Activated B cell treated with CpG ODN at 0.5 μM for 24 hours (primary cell): ENCODE results near the gene SAYSD1. TPM values are rescaled to one million over a fixed set of nuclear protein-coding genes. Genes with fewer than 3 reads are reported as not detected.

ENCODE experiments used
- ATAC-seq: fragments of 200-7000 bp; cut with Tn5 transposase; one replicate; pipeline ENCODE4 v1.10.0; 2021; ENCODE audit warnings: low read depth, mild to moderate bottlenecking, moderate library complexity
- CTCF ChIA-PET: fragments of 350-600 bp; sonication (Branson Sonifier 250); formaldehyde crosslinking; loops from one replicate; lab custom pipeline; 2021; ENCODE audit warnings: antibody characterized with exemption; lab: Charles Lee
- POLR2A ChIA-PET: fragments of 350-600 bp; sonication (Branson Sonifier 250); formaldehyde crosslinking; loops from one replicate; lab custom pipeline; 2021; ENCODE audit warnings: antibody characterized with exemption; lab: Charles Lee
- DNase-seq: peaks from one replicate; pipeline ENCODE4 v3.0.0; 2022
- H3K27ac Mint-ChIP-seq: one replicate; pipeline ENCODE4 v1.8.0; 2020; ENCODE audit warnings: mixed read lengths
- H3K27me3 Mint-ChIP-seq: one replicate; pipeline ENCODE4 v1.8.0; 2021; ENCODE audit warnings: mixed read lengths
- H3K36me3 Mint-ChIP-seq: one replicate; pipeline ENCODE4 v1.8.0; 2021; ENCODE audit warnings: low read depth, mixed read lengths
- H3K4me1 Mint-ChIP-seq: one replicate; pipeline ENCODE4 v1.8.0; 2021; ENCODE audit warnings: mixed read lengths
- H3K4me3 Mint-ChIP-seq: one replicate; pipeline ENCODE4 v1.8.0; 2020; ENCODE audit warnings: mild to moderate bottlenecking, mixed read lengths
- H3K9me3 Mint-ChIP-seq: one replicate; pipeline ENCODE4 v1.8.0; 2020; ENCODE audit warnings: mixed read lengths
- CTCF ChIP-seq: fragments of 200-600 bp; IDR thresholded peaks from one replicate; pipeline ENCODE4 v1.8.0; 2022; ENCODE audit warnings: antibody characterized with exemption, mild to moderate bottlenecking
- intact Hi-C: fragments of 100-400 bp; cut with micrococcal nuclease; formaldehyde crosslinking; loops from one replicate; pipeline ENCODE4 v1.15.1; 2024
- total RNA-seq: library from RNA; stranded (reverse); gene quantifications from 2 replicates; pipeline ENCODE4 v1.2.3, GENCODE V29; 2022

Gene SAYSD1
- total RNA-seq, 1 donor from 2014 or later, result 9.6 TPM

GRCh38 chr6:39054577-39055142 lies 60.3 kb downstream of the SAYSD1 start:
- H3K27me3 Mint-ChIP-seq, result peaks cover 41% of the 10 kb centered on the region
- no peak overlapping the region for H3K4me3 Mint-ChIP-seq
- TF ChIP-seq CTCF, result no peak
- no peak for DNase-seq
- CTCF ChIA-PET, result no interaction called here
- no peaks in the 10 kb centered on the region for H3K9me3 Mint-ChIP-seq
- H3K36me3 Mint-ChIP-seq, result no peaks in the 10 kb centered on the region
- H3K27ac Mint-ChIP-seq, result no peak overlapping the region
- intact Hi-C loops, result no loop called here
- POLR2A ChIA-PET, result interaction anchor here (1.0 kb wide), 1 partner anchor 124 kb away, joined by 3 read pairs; no protein-coding TSS in a partner anchor
- H3K4me1 Mint-ChIP-seq, result no peaks in the 10 kb centered on the region
- no peak for ATAC-seq

Other genes starting within 250 kb of the SAYSD1 start
- gene GLP1R, start 66.4 kb downstream of the SAYSD1 start, total RNA-seq, result not detected in 2 replicates
- not detected in 2 replicates for gene KCNK5, start 114.3 kb upstream of the SAYSD1 start, total RNA-seq
- gene KCNK17, start 199.2 kb upstream of the SAYSD1 start, total RNA-seq, result not detected in 2 replicates
- not detected in 2 replicates for gene KCNK16, start 207.5 kb upstream of the SAYSD1 start, total RNA-seq